Stimulated activated naive CD8-positive, alpha-beta T cell treated with anti-CD3 and anti-CD28 coated beads, Interleukin-15, Interleukin-2, amounts not matched to agents 100 ng/mL and 50 ng/mL, for 24 hours (primary cell): Measurements from ENCODE around the gene GEMIN4.
"Not testable (repeated sequence)": the region's sequence is repeated elsewhere in the genome, so short reads cannot be mapped to it uniquely, and the experiment has no call there.

Source experiments
- H3K27ac Mint-ChIP-seq: one replicate; pipeline ENCODE4 v1.8.0; 2021; ENCODE audit warnings: mild to moderate bottlenecking, mixed read lengths
- H3K27me3 Mint-ChIP-seq: one replicate; pipeline ENCODE4 v1.8.0; 2021; ENCODE audit warnings: mixed read lengths
- H3K36me3 Mint-ChIP-seq: one replicate; pipeline ENCODE4 v1.8.0; 2021; ENCODE audit warnings: low read depth, mixed read lengths
- H3K4me1 Mint-ChIP-seq: one replicate; pipeline ENCODE4 v1.8.0; 2021; ENCODE audit warnings: low read depth, mixed read lengths
- H3K4me3 Mint-ChIP-seq: one replicate; pipeline ENCODE4 v1.8.0; 2021; ENCODE audit warnings: mild to moderate bottlenecking, mixed read lengths
- H3K9me3 Mint-ChIP-seq: one replicate; pipeline ENCODE4 v1.8.0; 2021; ENCODE audit warnings: mixed read lengths

GEMIN4 gene

GRCh38 chr17:755319-755961 is 3.4 kb upstream of the GEMIN4 start:
- peaks cover 22% of the 10 kb centered on the region for H3K4me1 Mint-ChIP-seq
- H3K36me3 Mint-ChIP-seq = peaks cover 45% of the 10 kb centered on the region
- not testable (repeated sequence) for H3K4me3 Mint-ChIP-seq, H3K27me3 Mint-ChIP-seq, H3K9me3 Mint-ChIP-seq, H3K27ac Mint-ChIP-seq

- H3K4me3 Mint-ChIP-seq = peak overlapping the region; percentile 70
- peaks cover 45% of the 10 kb centered on the region for H3K36me3 Mint-ChIP-seq
- peaks cover 33% of the 10 kb centered on the region for H3K4me1 Mint-ChIP-seq
- no peaks in the 10 kb centered on the region for H3K27me3 Mint-ChIP-seq
- peak overlapping the region; percentile 75 for H3K27ac Mint-ChIP-seq
- peaks cover 4% of the 10 kb centered on the region for H3K9me3 Mint-ChIP-seq
Measured at GRCh38 chr17:753418-753817, 1.4 kb upstream of the GEMIN4 start.

- Mint-ChIP-seq H3K27me3 (no peaks in the 10 kb centered on the region), H3K27ac (peak overlapping the region; percentile 92), H3K9me3 (peaks cover 4% of the 10 kb centered on the region), H3K4me1 (peaks cover 33% of the 10 kb centered on the region), H3K36me3 (peaks cover 52% of the 10 kb centered on the region), H3K4me3 (peak overlapping the region; percentile 99)
Measured at GRCh38 chr17:752620-753219, 656 bp upstream of the GEMIN4 start.

- Mint-ChIP-seq H3K27me3 (no peaks in the 10 kb centered on the region), H3K9me3 (peaks cover 4% of the 10 kb centered on the region), H3K4me1 (peaks cover 33% of the 10 kb centered on the region), H3K4me3 (peak overlapping the region; percentile 99), H3K27ac (peak overlapping the region; percentile 98), H3K36me3 (peaks cover 48% of the 10 kb centered on the region)
Measured at GRCh38 chr17:751269-752001, 629 bp downstream of the GEMIN4 start.

- Mint-ChIP-seq H3K27ac (peak overlapping the region; percentile 98), H3K27me3 (no peaks in the 10 kb centered on the region), H3K4me3 (peak overlapping the region; percentile 99), H3K36me3 (peaks cover 47% of the 10 kb centered on the region), H3K9me3 (peaks cover 4% of the 10 kb centered on the region), H3K4me1 (peaks cover 38% of the 10 kb centered on the region)
Measured at GRCh38 chr17:750431-751037, 1.5 kb downstream of the GEMIN4 start.

GRCh38 chr17:749359-749758 is 2.7 kb downstream of the GEMIN4 start:
- Mint-ChIP-seq H3K4me1 (peaks cover 38% of the 10 kb centered on the region), H3K36me3 (peaks cover 58% of the 10 kb centered on the region), H3K4me3 (peak overlapping the region; percentile 99), H3K27ac (peak overlapping the region; percentile 80)
- not testable (repeated sequence) for H3K27me3 Mint-ChIP-seq, H3K9me3 Mint-ChIP-seq

- Mint-ChIP-seq H3K36me3 (peaks cover 65% of the 10 kb centered on the region), H3K27ac (peak overlapping the region; percentile 23), H3K4me1 (peaks cover 38% of the 10 kb centered on the region)
- not testable (repeated sequence) for H3K9me3 Mint-ChIP-seq, H3K4me3 Mint-ChIP-seq, H3K27me3 Mint-ChIP-seq
Measured at GRCh38 chr17:748604-749003, 3.5 kb downstream of the GEMIN4 start.

- Mint-ChIP-seq H3K9me3 (peaks cover 4% of the 10 kb centered on the region), H3K36me3 (peaks cover 81% of the 10 kb centered on the region), H3K4me1 (peaks cover 33% of the 10 kb centered on the region), H3K4me3 (no peak overlapping the region), H3K27ac (no peak overlapping the region), H3K27me3 (no peaks in the 10 kb centered on the region)
Measured at GRCh38 chr17:746783-747629, 5.1 kb downstream of the GEMIN4 start.

- peaks cover 4% of the 10 kb centered on the region for H3K9me3 Mint-ChIP-seq
- H3K27me3 Mint-ChIP-seq = no peaks in the 10 kb centered on the region
- no peak overlapping the region for H3K4me3 Mint-ChIP-seq
- no peak overlapping the region for H3K27ac Mint-ChIP-seq
- H3K36me3 Mint-ChIP-seq = peaks cover 86% of the 10 kb centered on the region
- H3K4me1 Mint-ChIP-seq = peaks cover 34% of the 10 kb centered on the region
Measured at GRCh38 chr17:746181-746580, 5.9 kb downstream of the GEMIN4 start.

GRCh38 chr17:745406-745805 is 6.7 kb downstream of the GEMIN4 start:
- no peaks in the 10 kb centered on the region for H3K27me3 Mint-ChIP-seq
- H3K4me1 Mint-ChIP-seq = peaks cover 34% of the 10 kb centered on the region
- H3K36me3 Mint-ChIP-seq = peaks cover 86% of the 10 kb centered on the region
- H3K9me3 Mint-ChIP-seq = peaks cover 4% of the 10 kb centered on the region
- no peak overlapping the region for H3K4me3 Mint-ChIP-seq
- no peak overlapping the region for H3K27ac Mint-ChIP-seq

GRCh38 chr17:744937-745336 is 7.1 kb downstream of the GEMIN4 start:
- H3K27me3 Mint-ChIP-seq = no peaks in the 10 kb centered on the region
- peaks cover 34% of the 10 kb centered on the region for H3K4me1 Mint-ChIP-seq
- H3K4me3 Mint-ChIP-seq = no peak overlapping the region
- H3K27ac Mint-ChIP-seq = no peak overlapping the region
- H3K36me3 Mint-ChIP-seq = peaks cover 85% of the 10 kb centered on the region
- peaks cover 4% of the 10 kb centered on the region for H3K9me3 Mint-ChIP-seq

- Mint-ChIP-seq H3K36me3 (peaks cover 77% of the 10 kb centered on the region), H3K27ac (peak overlapping the region; percentile 16), H3K4me1 (peaks cover 27% of the 10 kb centered on the region), H3K4me3 (no peak overlapping the region), H3K27me3 (no peaks in the 10 kb centered on the region), H3K9me3 (no peaks in the 10 kb centered on the region)
Measured at GRCh38 chr17:743139-743538, 8.9 kb downstream of the GEMIN4 start.

GRCh38 chr17:742147-742793 is 9.8 kb downstream of the GEMIN4 start:
- Mint-ChIP-seq H3K27me3 (no peaks in the 10 kb centered on the region), H3K9me3 (no peaks in the 10 kb centered on the region), H3K36me3 (peaks cover 79% of the 10 kb centered on the region), H3K4me1 (peaks cover 27% of the 10 kb centered on the region), H3K4me3 (no peak overlapping the region), H3K27ac (peak overlapping the region; percentile 33)
